Measurements from ENCODE around the gene LIMS1.

Gene LIMS1

DNA sequence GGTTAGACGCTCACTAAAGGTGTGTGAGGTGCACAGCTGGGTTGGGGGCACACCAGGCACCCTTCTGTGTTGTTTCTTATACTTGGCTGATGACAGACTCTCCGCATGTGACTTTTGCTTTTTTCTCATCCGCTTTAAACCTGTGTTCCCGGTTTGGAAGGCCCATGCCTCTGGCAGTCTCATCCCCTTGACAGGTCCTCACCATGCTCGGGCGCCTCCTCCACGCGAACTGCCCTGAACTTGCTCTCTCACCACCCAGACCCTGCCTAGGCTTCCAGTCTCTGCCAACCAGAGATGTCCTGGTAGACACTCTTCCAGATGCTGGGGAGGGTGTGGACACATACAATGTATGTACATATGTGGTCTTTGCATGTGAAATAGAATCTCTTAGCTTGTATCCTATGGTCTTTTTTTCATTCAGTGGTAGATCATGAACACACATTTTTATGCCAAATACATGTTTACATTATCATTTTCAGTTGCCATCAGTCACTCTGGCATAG, 79.8 kb downstream of the LIMS1 start:
- H3K27ac ChIP-seq, result no peak overlapping the region
- H3K9ac ChIP-seq (ENCODE audit: insufficient read length), result no peak overlapping the region
- no peak for DNase-seq (ENCODE audit: low read depth, low spot score)
- no peaks in the 10 kb centered on the region for H3K36me3 ChIP-seq (ENCODE audit: insufficient read depth, low read length)
- H3K4me3 ChIP-seq, result no peak overlapping the region
- no peaks in the 10 kb centered on the region for H3K9me3 ChIP-seq (ENCODE audit: low read depth, low read length)
- TF ChIP-seq POLR2AphosphoS5 (IDR thresholded peaks at IDR 0.05; ENCODE audit: borderline replicate concordance, low read depth, low read length) (no peak), EZH2 (IDR thresholded peaks at IDR 0.05) (no peak), FOXP2 (optimal IDR thresholded peaks at IDR 0.05; ENCODE audit: control extremely low read depth, extremely low read length, insufficient read depth) (no peak)

DNA sequence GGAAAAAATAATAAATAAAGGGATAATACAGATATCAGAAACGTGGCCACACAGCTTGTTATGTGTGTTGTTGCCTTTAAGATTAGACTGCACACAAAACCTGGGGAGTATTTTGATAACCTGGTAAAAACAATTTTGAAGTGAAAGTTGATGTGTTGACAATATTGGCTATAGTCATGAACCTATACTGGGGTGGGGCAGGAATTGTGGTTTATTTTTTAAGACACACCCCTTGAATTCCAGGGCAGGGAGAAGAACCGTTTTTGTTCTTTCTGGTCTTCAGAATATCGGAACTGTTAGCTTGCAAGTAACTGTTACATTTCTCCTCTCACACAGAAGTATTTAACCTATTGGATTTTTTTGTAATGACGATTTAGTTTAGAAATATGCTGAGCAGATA, 80.4 kb downstream of the LIMS1 start:
- Histone ChIP-seq H3K9ac (ENCODE audit: insufficient read length) (no peak overlapping the region), H3K27ac (no peak overlapping the region), H3K36me3 (ENCODE audit: insufficient read depth, low read length) (no peaks in the 10 kb centered on the region), H3K9me3 (ENCODE audit: low read depth, low read length) (no peaks in the 10 kb centered on the region), H3K4me3 (no peak overlapping the region)
- TF ChIP-seq EZH2 (IDR thresholded peaks at IDR 0.05) (no peak), FOXP2 (optimal IDR thresholded peaks at IDR 0.05; ENCODE audit: control extremely low read depth, extremely low read length, insufficient read depth) (no peak), POLR2AphosphoS5 (IDR thresholded peaks at IDR 0.05; ENCODE audit: borderline replicate concordance, low read depth, low read length) (no peak)
- no peak for DNase-seq (ENCODE audit: low read depth, low spot score)

DNA sequence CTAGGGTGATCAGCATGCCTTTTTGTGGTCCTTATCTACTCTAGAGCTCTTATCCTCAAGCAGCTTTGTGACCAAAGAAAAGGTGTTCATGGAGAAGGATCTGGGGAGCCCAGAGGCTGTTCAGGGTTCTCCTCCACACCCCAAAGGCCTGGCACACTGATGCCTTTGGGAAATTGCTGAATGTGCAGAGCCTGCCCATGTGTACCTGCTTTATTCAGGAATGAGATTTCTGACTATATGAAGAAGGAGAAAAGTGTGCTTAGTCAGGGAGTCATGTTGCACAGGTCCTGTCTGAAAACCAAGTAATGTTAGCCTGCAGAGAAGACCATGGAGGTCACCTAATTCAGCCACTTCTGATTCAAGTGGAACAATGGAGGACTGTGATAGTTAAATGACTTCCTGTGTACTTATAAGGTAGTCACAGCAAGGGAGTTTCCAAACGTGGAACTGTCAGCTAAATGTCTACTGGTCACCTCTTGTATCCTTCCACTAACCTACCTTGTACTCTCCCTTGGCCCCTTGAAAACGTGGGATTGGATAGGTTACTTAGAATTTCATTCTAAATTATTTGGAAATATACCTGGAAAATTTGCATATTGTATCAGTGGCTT, 81.3 kb downstream of the LIMS1 start:
- no peak for DNase-seq (ENCODE audit: low read depth, low spot score)

GRCh38 chr2:108616318-108616717, 82.0 kb downstream of the LIMS1 start:
- Histone ChIP-seq H3K27ac (no peak overlapping the region), H3K9ac (ENCODE audit: insufficient read length) (no peak overlapping the region), H3K36me3 (ENCODE audit: insufficient read depth, low read length) (no peaks in the 10 kb centered on the region), H3K9me3 (ENCODE audit: low read depth, low read length) (no peaks in the 10 kb centered on the region), H3K4me3 (no peak overlapping the region)
- DNase-seq (ENCODE audit: low read depth, low spot score), result no peak
- no peak for TF ChIP-seq FOXP2 (optimal IDR thresholded peaks at IDR 0.05; ENCODE audit: control extremely low read depth, extremely low read length, insufficient read depth)
- TF ChIP-seq POLR2AphosphoS5 (IDR thresholded peaks at IDR 0.05; ENCODE audit: borderline replicate concordance, low read depth, low read length), result no peak
- no peak for TF ChIP-seq EZH2 (IDR thresholded peaks at IDR 0.05)

More for the DNA sequence above, 81.3 kb downstream of the LIMS1 start:
- Histone ChIP-seq H3K36me3 (ENCODE audit: insufficient read depth, low read length) (no peaks in the 10 kb centered on the region), H3K9ac (ENCODE audit: insufficient read length) (no peak overlapping the region), H3K27ac (no peak overlapping the region), H3K9me3 (ENCODE audit: low read depth, low read length) (no peaks in the 10 kb centered on the region), H3K4me3 (no peak overlapping the region)
- no peak for TF ChIP-seq FOXP2 (optimal IDR thresholded peaks at IDR 0.05; ENCODE audit: control extremely low read depth, extremely low read length, insufficient read depth)
- TF ChIP-seq POLR2AphosphoS5 (IDR thresholded peaks at IDR 0.05; ENCODE audit: borderline replicate concordance, low read depth, low read length), result no peak
- no peak for TF ChIP-seq EZH2 (IDR thresholded peaks at IDR 0.05)

GRCh38 chr2:108616751-108617161, 82.5 kb downstream of the LIMS1 start:
- DNase-seq (ENCODE audit: low read depth, low spot score), result no peak
- no peak overlapping the region for H3K4me3 ChIP-seq
- H3K9ac ChIP-seq (ENCODE audit: insufficient read length), result no peak overlapping the region
- TF ChIP-seq EZH2 (IDR thresholded peaks at IDR 0.05), result no peak
- TF ChIP-seq FOXP2 (optimal IDR thresholded peaks at IDR 0.05; ENCODE audit: control extremely low read depth, extremely low read length, insufficient read depth), result no peak
- TF ChIP-seq POLR2AphosphoS5 (IDR thresholded peaks at IDR 0.05; ENCODE audit: borderline replicate concordance, low read depth, low read length), result no peak; the same call in 1 of the 2 replicates
- no peaks in the 10 kb centered on the region for H3K9me3 ChIP-seq (ENCODE audit: low read depth, low read length)
- no peak overlapping the region for H3K27ac ChIP-seq
- H3K36me3 ChIP-seq (ENCODE audit: insufficient read depth, low read length), result no peaks in the 10 kb centered on the region

DNA sequence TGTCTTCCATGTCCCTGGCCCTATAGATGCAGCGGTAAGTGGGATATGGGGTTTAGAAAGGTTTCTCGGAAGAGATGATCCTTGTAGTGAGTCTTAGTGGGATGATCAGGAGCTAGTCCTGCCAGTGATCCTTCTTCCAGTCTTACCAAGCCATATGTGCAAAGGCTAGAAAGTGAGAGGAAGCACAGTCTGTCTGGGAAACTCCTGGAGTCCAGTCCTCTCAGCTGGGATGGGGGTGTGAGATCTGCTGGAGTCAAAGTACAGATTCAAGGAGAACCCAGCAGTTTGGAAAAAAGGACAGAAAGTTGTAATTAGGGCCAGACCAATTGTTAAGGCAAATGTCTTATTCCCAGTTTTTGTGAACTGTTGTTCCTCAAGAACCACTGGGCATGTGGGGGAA, 83.3 kb downstream of the LIMS1 start:
- TF ChIP-seq FOXP2 (optimal IDR thresholded peaks at IDR 0.05; ENCODE audit: control extremely low read depth, extremely low read length, insufficient read depth) (no peak), EZH2 (IDR thresholded peaks at IDR 0.05) (no peak), POLR2AphosphoS5 (IDR thresholded peaks at IDR 0.05; ENCODE audit: borderline replicate concordance, low read depth, low read length) (no peak)
- no peak overlapping the region for H3K27ac ChIP-seq
- H3K9ac ChIP-seq (ENCODE audit: insufficient read length), result no peak overlapping the region
- no peak for DNase-seq (ENCODE audit: low read depth, low spot score)
- H3K36me3 ChIP-seq (ENCODE audit: insufficient read depth, low read length), result no peaks in the 10 kb centered on the region
- no peak overlapping the region for H3K4me3 ChIP-seq
- no peaks in the 10 kb centered on the region for H3K9me3 ChIP-seq (ENCODE audit: low read depth, low read length)

GRCh38 chr2:108619925-108620620, 85.8 kb downstream of the LIMS1 start:
- H3K4me3 ChIP-seq, result no peak overlapping the region
- H3K27ac ChIP-seq, result no peak overlapping the region

GRCh38 chr2:108620656-108621055, 86.4 kb downstream of the LIMS1 start:
- no peak overlapping the region for H3K9ac ChIP-seq (ENCODE audit: insufficient read length)
- no peaks in the 10 kb centered on the region for H3K9me3 ChIP-seq (ENCODE audit: low read depth, low read length)
- no peak overlapping the region for H3K4me3 ChIP-seq
- no peak for TF ChIP-seq EZH2 (IDR thresholded peaks at IDR 0.05)
- TF ChIP-seq POLR2AphosphoS5 (IDR thresholded peaks at IDR 0.05; ENCODE audit: borderline replicate concordance, low read depth, low read length), result no peak
- no peak for TF ChIP-seq FOXP2 (optimal IDR thresholded peaks at IDR 0.05; ENCODE audit: control extremely low read depth, extremely low read length, insufficient read depth)
- DNase-seq (ENCODE audit: low read depth, low spot score), result no peak
- no peak overlapping the region for H3K27ac ChIP-seq
- no peaks in the 10 kb centered on the region for H3K36me3 ChIP-seq (ENCODE audit: insufficient read depth, low read length)

More at GRCh38 chr2:108619925-108620620, 85.8 kb downstream of the LIMS1 start:
- Histone ChIP-seq H3K9ac (ENCODE audit: insufficient read length) (no peak overlapping the region), H3K9me3 (ENCODE audit: low read depth, low read length) (no peaks in the 10 kb centered on the region), H3K36me3 (ENCODE audit: insufficient read depth, low read length) (no peaks in the 10 kb centered on the region)
- DNase-seq (ENCODE audit: low read depth, low spot score), result no peak
- TF ChIP-seq POLR2AphosphoS5 (IDR thresholded peaks at IDR 0.05; ENCODE audit: borderline replicate concordance, low read depth, low read length), result no peak
- TF ChIP-seq FOXP2 (optimal IDR thresholded peaks at IDR 0.05; ENCODE audit: control extremely low read depth, extremely low read length, insufficient read depth), result no peak
- TF ChIP-seq EZH2 (IDR thresholded peaks at IDR 0.05), result no peak
